Activated CD8-positive, alpha-beta memory T cell treated with anti-CD3 and anti-CD28 coated beads, Interleukin-2, amount 10 ng/mL, durations not matched to agents 7 days and 5 days (primary cell): ENCODE results near the gene MALRD1. TPM values are rescaled to one million over a fixed set of nuclear protein-coding genes. Genes with fewer than 3 reads are reported as not detected.

Source experiments
- ATAC-seq: fragments of 150-1000 bp; cut with Tn5 transposase; one replicate; pipeline ENCODE4 v1.10.0; 2021; ENCODE audit warnings: moderate library complexity
- CTCF ChIA-PET: fragments of 350-600 bp; sonication (Branson Sonifier 250); formaldehyde crosslinking; loops from one replicate; lab custom pipeline; 2021; ENCODE audit warnings: antibody characterized with exemption; lab: Charles Lee
- DNase-seq: peaks from one replicate; pipeline ENCODE4 v3.0.0-alpha.2; 2020
- H3K27ac Mint-ChIP-seq: one replicate; pipeline ENCODE4 v1.8.0; 2021; ENCODE audit warnings: mild to moderate bottlenecking, mixed read lengths
- H3K27me3 Mint-ChIP-seq: one replicate; pipeline ENCODE4 v1.8.0; 2021; ENCODE audit warnings: mixed read lengths
- H3K36me3 Mint-ChIP-seq: one replicate; pipeline ENCODE4 v1.8.0; 2021; ENCODE audit warnings: mild to moderate bottlenecking, mixed read lengths
- H3K4me1 Mint-ChIP-seq: one replicate; pipeline ENCODE4 v1.8.0; 2021; ENCODE audit warnings: mixed read lengths
- H3K4me3 Mint-ChIP-seq: one replicate; pipeline ENCODE4 v1.8.0; 2021; ENCODE audit warnings: mild to moderate bottlenecking, moderate library complexity, mixed read lengths
- H3K9me3 Mint-ChIP-seq: one replicate; pipeline ENCODE4 v1.8.0; 2022; ENCODE audit warnings: low read depth, mixed read lengths
- total RNA-seq, 2 experiments: library from RNA; stranded (reverse); gene quantifications; one replicate each; pipeline ENCODE4 v1.2.3, GENCODE V29; 2021

The MALRD1 gene
- not detected for total RNA-seq

- Mint-ChIP-seq H3K4me3 (no peak within 1 kb of the TSS), H3K36me3 (no peaks in the 10 kb centered on the region), H3K9me3 (peaks cover 7% of the 10 kb centered on the region), H3K4me1 (no peaks in the 10 kb centered on the region), H3K27me3 (no peaks in the 10 kb centered on the region), H3K27ac (no peak within 1 kb of the TSS)
- DNase-seq (no peak), ATAC-seq (no peak)
- CTCF ChIA-PET: no interaction called here
These were observed at the start of gene MALRD1 for GRCh38 chr10:19048489-19048888. MALRD1 (plus strand) TSS chr10:19048801; CDS start chr10:19048939, 138 bp downstream.

- Mint-ChIP-seq H3K9me3 (peaks cover 7% of the 10 kb centered on the region), H3K27me3 (no peaks in the 10 kb centered on the region), H3K4me1 (no peaks in the 10 kb centered on the region), H3K27ac (no peak overlapping the region), H3K4me3 (no peak overlapping the region), H3K36me3 (no peaks in the 10 kb centered on the region)
- no peak for DNase-seq
- ATAC-seq: no peak
- CTCF ChIA-PET: no interaction called here
These were observed 45.3 kb upstream of the MALRD1 start for GRCh38 chr10:19003341-19003740.

GRCh38 chr10:19012111-19012510, 36.5 kb upstream of the MALRD1 start:
- no peaks in the 10 kb centered on the region for H3K27me3 Mint-ChIP-seq
- H3K27ac Mint-ChIP-seq: no peak overlapping the region
- DNase-seq (no peak), ATAC-seq (no peak)
- no peak overlapping the region for H3K4me3 Mint-ChIP-seq
- H3K36me3 Mint-ChIP-seq: no peaks in the 10 kb centered on the region
- H3K9me3 Mint-ChIP-seq: peaks cover 12% of the 10 kb centered on the region
- CTCF ChIA-PET: no interaction called here
- no peaks in the 10 kb centered on the region for H3K4me1 Mint-ChIP-seq

- CTCF ChIA-PET: no interaction called here
- Mint-ChIP-seq H3K4me3 (no peak overlapping the region), H3K4me1 (no peaks in the 10 kb centered on the region), H3K27ac (no peak overlapping the region), H3K9me3 (peaks cover 10% of the 10 kb centered on the region), H3K36me3 (no peaks in the 10 kb centered on the region), H3K27me3 (no peaks in the 10 kb centered on the region)
- no peak for ATAC-seq
- no peak for DNase-seq
These were observed 34.6 kb upstream of the MALRD1 start for GRCh38 chr10:19014034-19014433.

GRCh38 chr10:19014498-19014897, 34.1 kb upstream of the MALRD1 start:
- H3K4me1 Mint-ChIP-seq: no peaks in the 10 kb centered on the region
- H3K27ac Mint-ChIP-seq: no peak overlapping the region
- ATAC-seq (no peak), DNase-seq (no peak)
- no peaks in the 10 kb centered on the region for H3K36me3 Mint-ChIP-seq
- no peak overlapping the region for H3K4me3 Mint-ChIP-seq
- peaks cover 10% of the 10 kb centered on the region for H3K9me3 Mint-ChIP-seq
- no peaks in the 10 kb centered on the region for H3K27me3 Mint-ChIP-seq
- CTCF ChIA-PET: no interaction called here

GRCh38 chr10:19017116-19017890, 31.3 kb upstream of the MALRD1 start:
- H3K27me3 Mint-ChIP-seq: no peaks in the 10 kb centered on the region
- no peaks in the 10 kb centered on the region for H3K36me3 Mint-ChIP-seq
- no peaks in the 10 kb centered on the region for H3K4me1 Mint-ChIP-seq
- H3K27ac Mint-ChIP-seq: no peak overlapping the region
- H3K4me3 Mint-ChIP-seq: no peak overlapping the region
- DNase-seq (no peak), ATAC-seq (no peak)
- CTCF ChIA-PET: no interaction called here
- H3K9me3 Mint-ChIP-seq: peaks cover 8% of the 10 kb centered on the region

- H3K27ac Mint-ChIP-seq: no peak overlapping the region
- CTCF ChIA-PET: no interaction called here
- H3K27me3 Mint-ChIP-seq: no peaks in the 10 kb centered on the region
- H3K4me1 Mint-ChIP-seq: no peaks in the 10 kb centered on the region
- ATAC-seq: no peak
- no peak overlapping the region for H3K4me3 Mint-ChIP-seq
- no peaks in the 10 kb centered on the region for H3K36me3 Mint-ChIP-seq
- no peak for DNase-seq
- H3K9me3 Mint-ChIP-seq: peaks cover 4% of the 10 kb centered on the region
These were observed 27.4 kb upstream of the MALRD1 start for GRCh38 chr10:19021162-19021561.

- Mint-ChIP-seq H3K4me3 (no peak overlapping the region), H3K27ac (no peak overlapping the region), H3K27me3 (no peaks in the 10 kb centered on the region), H3K36me3 (no peaks in the 10 kb centered on the region), H3K4me1 (no peaks in the 10 kb centered on the region), H3K9me3 (peaks cover 2% of the 10 kb centered on the region)
- DNase-seq (no peak), ATAC-seq (no peak)
- CTCF ChIA-PET: interaction anchor here (1.0 kb wide), 1 partner anchor 17 kb away, joined by 3 read pairs; no protein-coding TSS in a partner anchor
These were observed 24.0 kb upstream of the MALRD1 start for GRCh38 chr10:19024611-19025010.

- no peaks in the 10 kb centered on the region for H3K36me3 Mint-ChIP-seq
- H3K4me1 Mint-ChIP-seq: no peaks in the 10 kb centered on the region
- H3K4me3 Mint-ChIP-seq: no peak overlapping the region
- DNase-seq: no peak
- H3K27me3 Mint-ChIP-seq: no peaks in the 10 kb centered on the region
- peaks cover 2% of the 10 kb centered on the region for H3K9me3 Mint-ChIP-seq
- ATAC-seq: no peak
- CTCF ChIA-PET: no interaction called here
- H3K27ac Mint-ChIP-seq: no peak overlapping the region
These were observed 16.8 kb upstream of the MALRD1 start for GRCh38 chr10:19031763-19032162.

GRCh38 chr10:19033741-19034140, 14.9 kb upstream of the MALRD1 start:
- DNase-seq (no peak), ATAC-seq (no peak)
- peaks cover 2% of the 10 kb centered on the region for H3K9me3 Mint-ChIP-seq
- no peaks in the 10 kb centered on the region for H3K36me3 Mint-ChIP-seq
- H3K4me3 Mint-ChIP-seq: no peak overlapping the region
- H3K4me1 Mint-ChIP-seq: no peaks in the 10 kb centered on the region
- CTCF ChIA-PET: no interaction called here
- no peaks in the 10 kb centered on the region for H3K27me3 Mint-ChIP-seq
- H3K27ac Mint-ChIP-seq: no peak overlapping the region

GRCh38 chr10:19041171-19041570, 7.4 kb upstream of the MALRD1 start:
- Mint-ChIP-seq H3K4me1 (no peaks in the 10 kb centered on the region), H3K9me3 (peaks cover 6% of the 10 kb centered on the region), H3K27me3 (no peaks in the 10 kb centered on the region), H3K36me3 (no peaks in the 10 kb centered on the region), H3K4me3 (no peak overlapping the region), H3K27ac (no peak overlapping the region)
- ATAC-seq (no peak), DNase-seq (no peak)
- CTCF ChIA-PET: interaction anchor here (1.0 kb wide), 1 partner anchor 17 kb away, joined by 3 read pairs; no protein-coding TSS in a partner anchor

- Mint-ChIP-seq H3K9me3 (peaks cover 6% of the 10 kb centered on the region), H3K4me3 (no peak overlapping the region), H3K27ac (no peak overlapping the region), H3K27me3 (no peaks in the 10 kb centered on the region), H3K36me3 (no peaks in the 10 kb centered on the region), H3K4me1 (no peaks in the 10 kb centered on the region)
- CTCF ChIA-PET: no interaction called here
- no peak for DNase-seq
- ATAC-seq: no peak
These were observed 5.2 kb upstream of the MALRD1 start for GRCh38 chr10:19043431-19043830.

GRCh38 chr10:19046679-19047078, 1.9 kb upstream of the MALRD1 start:
- ATAC-seq (no peak), DNase-seq (no peak)
- H3K27me3 Mint-ChIP-seq: no peaks in the 10 kb centered on the region
- no peak overlapping the region for H3K4me3 Mint-ChIP-seq
- H3K9me3 Mint-ChIP-seq: peaks cover 10% of the 10 kb centered on the region
- no peaks in the 10 kb centered on the region for H3K4me1 Mint-ChIP-seq
- no peaks in the 10 kb centered on the region for H3K36me3 Mint-ChIP-seq
- no peak overlapping the region for H3K27ac Mint-ChIP-seq
- CTCF ChIA-PET: no interaction called here

GRCh38 chr10:19048891-19049290, 290 bp downstream of the MALRD1 start:
- Mint-ChIP-seq H3K36me3 (no peaks in the 10 kb centered on the region), H3K4me3 (no peak overlapping the region), H3K9me3 (peaks cover 7% of the 10 kb centered on the region), H3K27me3 (no peaks in the 10 kb centered on the region), H3K4me1 (no peaks in the 10 kb centered on the region), H3K27ac (no peak overlapping the region)
- DNase-seq (no peak), ATAC-seq (no peak)
- CTCF ChIA-PET: no interaction called here
